22Rv1 (cell line): Measurements from ENCODE around the gene DOK6.
"Not testable (repeated sequence)": the region's sequence is repeated elsewhere in the genome, so short reads cannot be mapped to it uniquely, and the experiment has no call there.

Source experiments
- H3K27ac ChIP-seq: fragments of 450-650 bp; 2 replicates; pipeline ENCODE4 v1.5.1; 2017
- CTCF ChIP-seq: fragments of 450-650 bp; IDR thresholded peaks from 2 replicates; pipeline ENCODE4 v1.5.1; 2017; ENCODE audit warnings: mild to moderate bottlenecking
- ZFX ChIP-seq: fragments of 450-650 bp; IDR thresholded peaks from 2 replicates; pipeline ENCODE4 v1.6.1; 2017; ENCODE audit warnings: antibody characterized with exemption, borderline replicate concordance

Gene DOK6

GRCh38 chr18:69400253-69400975 lies at the start of gene DOK6:
DOK6 (plus strand) TSS chr18:69400888.
- H3K27ac ChIP-seq, result peak within 1 kb of the TSS; percentile 92
- no peak for TF ChIP-seq CTCF
- TF ChIP-seq ZFX, result no peak

GRCh38 chr18:69353023-69353422 lies 47.7 kb upstream of the DOK6 start:
- TF ChIP-seq CTCF, result no peak
- TF ChIP-seq ZFX, result no peak

GRCh38 chr18:69357590-69357989 lies 43.1 kb upstream of the DOK6 start:
- no peak for TF ChIP-seq ZFX
- no peak for TF ChIP-seq CTCF
- H3K27ac ChIP-seq, result no peak overlapping the region

More at GRCh38 chr18:69353023-69353422, 47.7 kb upstream of the DOK6 start:
- H3K27ac ChIP-seq, result no peak overlapping the region

GRCh38 chr18:69358212-69358895 lies 42.3 kb upstream of the DOK6 start:
- H3K27ac ChIP-seq, result no peak overlapping the region
- TF ChIP-seq ZFX, result no peak
- no peak for TF ChIP-seq CTCF

GRCh38 chr18:69359768-69360167 lies 40.9 kb upstream of the DOK6 start:
- not testable (repeated sequence) for H3K27ac ChIP-seq

GRCh38 chr18:69364930-69365329 lies 35.8 kb upstream of the DOK6 start:
- no peak overlapping the region for H3K27ac ChIP-seq

GRCh38 chr18:69365658-69366057 lies 35.0 kb upstream of the DOK6 start:
- TF ChIP-seq ZFX, result no peak
- TF ChIP-seq CTCF, result no peak
- no peak overlapping the region for H3K27ac ChIP-seq

More at GRCh38 chr18:69364930-69365329, 35.8 kb upstream of the DOK6 start:
- TF ChIP-seq CTCF, result no peak
- TF ChIP-seq ZFX, result no peak
